GM19099 (cell line): ENCODE results near the gene ARMC7.

Experiments
- POLR2A ChIP-seq: IDR thresholded peaks from 3 replicates; pipeline ENCODE4 v1.6.1; 2011; ENCODE audit warnings: low read depth; ENCODE audit not compliant: insufficient read length; ENCODE audit errors: extremely low read depth

ARMC7 gene

DNA sequence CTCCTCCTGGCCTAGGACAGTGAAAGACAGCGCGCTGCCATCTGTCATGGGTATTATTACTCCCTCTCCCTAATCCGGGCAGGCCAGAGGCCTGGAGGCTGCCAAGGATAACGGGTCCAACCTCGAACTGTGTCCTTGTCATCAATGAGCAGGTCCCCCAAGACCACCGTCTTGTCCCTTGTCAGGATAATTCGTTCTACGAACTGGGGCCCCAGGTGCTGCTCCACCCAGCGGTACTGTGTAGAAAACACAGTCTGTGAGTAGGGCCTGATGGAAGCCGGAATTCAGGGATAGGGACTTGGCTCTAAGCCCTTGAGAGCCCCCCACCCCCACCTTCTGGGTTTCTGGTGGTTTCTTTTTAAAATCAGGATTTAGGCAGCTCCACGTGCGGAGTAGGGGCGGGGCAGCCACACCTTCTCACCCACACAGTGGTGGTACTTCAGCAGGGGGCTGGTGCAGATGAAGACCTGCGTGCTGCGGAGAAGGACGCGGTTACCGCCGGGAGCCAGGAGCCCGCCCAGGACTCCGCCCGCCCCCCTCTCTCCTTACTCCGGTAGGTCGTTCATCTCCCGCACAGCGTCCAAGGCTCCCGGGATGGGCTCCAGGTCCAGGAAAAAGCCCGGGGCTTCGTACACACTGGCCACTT, 21.0 kb downstream of the ARMC7 start:
- no peak for TF ChIP-seq POLR2A

DNA sequence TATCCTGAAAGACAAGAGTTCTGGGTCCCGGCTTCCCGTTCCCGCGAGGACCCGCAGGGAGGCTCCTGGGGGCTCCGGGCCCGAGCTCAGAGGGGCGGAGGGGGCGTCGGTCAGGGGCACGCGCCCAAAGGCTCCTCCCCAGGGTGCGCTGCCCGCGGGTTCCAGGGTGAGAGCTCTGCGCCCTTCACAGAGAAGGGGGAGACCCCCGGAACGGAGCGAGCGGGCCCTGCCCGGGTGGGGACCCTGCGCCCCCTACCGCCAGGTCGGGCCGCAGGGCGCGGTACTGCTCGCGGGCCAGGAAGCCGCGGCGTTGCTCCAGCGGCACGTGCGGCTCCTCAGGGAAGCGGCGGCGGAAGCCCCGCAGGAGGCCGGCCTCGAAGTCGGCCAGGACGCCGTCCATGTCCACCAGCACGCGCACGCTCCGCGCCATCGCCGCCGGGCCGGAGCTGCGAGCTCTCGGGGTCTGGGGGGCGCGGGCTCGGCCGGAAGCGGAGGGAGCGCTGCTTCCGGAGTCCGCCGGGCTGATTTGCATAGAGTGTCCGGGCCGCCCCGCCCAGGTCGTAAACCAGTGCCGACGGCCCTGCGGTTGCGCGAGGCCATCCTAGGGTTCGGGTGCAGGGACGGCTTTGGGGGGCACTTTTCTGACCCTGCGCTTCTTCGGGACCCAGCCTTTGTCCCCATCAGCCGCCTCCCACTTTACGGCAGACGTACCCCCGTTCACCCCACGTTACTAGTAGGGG, 21.7 kb downstream of the ARMC7 start, which contains the start of gene NT5C:
Gene NT5C (minus strand): TSS at position 465 of the 740 bp plus-strand sequence. CDS start 35 bp downstream, at position 430.
- TF ChIP-seq POLR2A = peak; percentile 95

DNA sequence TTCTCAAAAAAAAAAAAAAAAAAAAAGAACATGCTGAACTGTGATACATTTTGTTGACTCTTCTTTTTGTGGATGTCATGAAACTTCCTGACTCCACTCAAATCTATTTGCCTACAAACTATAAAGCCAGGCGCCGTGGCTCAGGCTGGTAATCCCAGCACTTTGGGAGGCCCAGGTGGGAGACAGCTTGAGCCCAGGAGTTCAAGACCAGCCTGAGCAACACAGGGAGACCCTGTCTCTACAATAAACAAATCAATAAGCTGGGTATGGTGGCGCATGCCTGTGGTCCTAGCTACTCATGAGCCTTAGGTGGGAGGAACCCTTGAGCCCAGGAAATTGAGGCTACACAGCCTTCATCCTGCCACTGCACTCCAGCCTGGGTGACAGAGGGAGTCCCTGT, 23.2 kb downstream of the ARMC7 start:
- TF ChIP-seq POLR2A = no peak

DNA sequence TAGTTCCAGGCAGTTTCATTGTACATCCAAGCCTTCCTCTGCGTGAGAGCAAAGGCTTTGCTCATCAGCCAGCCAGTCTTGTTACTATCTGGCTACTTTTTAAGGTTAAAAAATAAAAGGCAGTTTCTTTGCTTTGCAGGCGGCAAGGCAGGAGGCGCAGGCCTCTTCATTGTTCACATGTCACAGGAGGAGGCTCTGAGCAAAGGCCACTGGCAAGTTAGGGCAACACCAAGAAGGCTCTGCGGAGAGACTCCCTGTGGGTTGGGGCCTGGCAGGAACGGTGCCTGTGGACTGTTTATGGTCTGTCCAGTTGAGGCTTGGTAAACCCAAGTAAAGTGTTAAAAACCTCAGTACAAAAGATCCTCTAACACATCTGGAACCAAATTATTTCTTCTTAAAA, 25.7 kb downstream of the ARMC7 start:
- no peak for TF ChIP-seq POLR2A

DNA sequence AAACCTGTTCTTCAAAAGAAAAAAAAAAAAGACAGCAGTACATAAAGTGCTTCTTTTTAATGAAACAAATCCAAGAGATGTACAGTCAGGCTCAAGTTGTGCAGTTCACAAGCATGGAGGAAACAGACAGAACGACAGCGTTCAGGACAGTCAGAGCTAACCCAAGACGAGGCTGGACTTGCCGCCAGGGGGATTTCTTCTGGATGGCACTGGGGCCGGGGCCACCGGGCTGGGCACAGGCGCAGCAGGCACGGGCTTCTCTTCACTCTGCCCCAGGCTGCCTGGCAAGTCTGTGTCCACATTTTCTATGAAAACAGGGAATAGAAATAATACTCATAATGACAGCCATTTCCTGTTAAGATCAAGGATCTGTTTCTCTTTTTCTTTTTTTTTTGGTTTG, 26.2 kb downstream of the ARMC7 start:
- TF ChIP-seq POLR2A = no peak

DNA sequence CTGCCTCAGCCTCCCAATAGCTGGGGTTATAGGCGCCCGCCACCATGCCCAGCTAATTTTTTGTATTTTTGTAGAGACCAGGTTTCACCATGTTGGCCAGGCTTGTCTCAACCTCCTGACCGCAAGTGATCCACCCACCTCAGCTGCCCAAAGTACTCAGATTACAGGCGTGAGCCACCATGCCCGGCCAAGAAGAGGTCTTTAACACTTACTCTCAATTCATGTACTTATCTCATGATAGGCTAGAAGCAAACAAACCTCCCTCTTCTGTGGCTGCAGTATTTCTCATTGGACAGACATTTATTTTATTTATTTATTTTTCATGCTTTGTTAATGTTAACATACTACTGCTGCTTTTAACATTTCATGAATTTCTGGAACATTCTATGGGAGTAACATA, 28.8 kb downstream of the ARMC7 start:
- no peak for TF ChIP-seq POLR2A

DNA sequence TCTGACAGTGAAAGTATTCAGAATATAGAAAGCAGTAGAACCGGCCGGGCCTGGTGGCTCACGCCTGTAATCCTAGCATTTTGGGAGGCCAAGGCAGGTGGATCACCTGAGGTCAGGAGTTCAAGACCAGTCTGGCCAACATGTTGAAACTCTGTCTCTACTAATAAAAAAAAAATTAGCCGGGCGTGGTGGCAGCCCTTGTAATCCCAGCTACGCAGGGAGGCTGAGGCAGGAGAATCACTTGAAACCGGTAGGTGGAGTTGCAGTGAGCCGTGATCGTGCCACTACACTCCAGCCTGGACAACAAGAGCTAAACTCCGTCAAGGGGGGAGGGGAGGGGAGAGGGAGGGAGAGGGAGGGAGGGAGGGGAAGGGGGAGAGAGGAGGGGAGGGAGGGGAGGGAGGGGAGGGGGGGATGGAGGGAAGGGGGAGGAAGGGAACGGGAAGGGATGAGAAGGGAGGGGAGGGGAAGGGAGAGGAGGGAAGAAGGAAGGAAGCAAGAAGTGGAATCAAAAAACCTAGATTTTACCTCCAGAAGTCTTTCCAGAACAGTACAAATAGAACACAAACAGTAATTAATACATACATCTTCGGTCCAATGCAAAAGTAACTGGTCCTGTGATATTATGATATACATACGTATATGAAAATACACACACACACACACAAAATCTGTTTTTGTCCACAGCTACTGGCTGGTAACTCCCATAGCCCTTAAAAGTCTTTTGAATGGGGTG, 32.6 kb downstream of the ARMC7 start:
- TF ChIP-seq POLR2A = no peak

DNA sequence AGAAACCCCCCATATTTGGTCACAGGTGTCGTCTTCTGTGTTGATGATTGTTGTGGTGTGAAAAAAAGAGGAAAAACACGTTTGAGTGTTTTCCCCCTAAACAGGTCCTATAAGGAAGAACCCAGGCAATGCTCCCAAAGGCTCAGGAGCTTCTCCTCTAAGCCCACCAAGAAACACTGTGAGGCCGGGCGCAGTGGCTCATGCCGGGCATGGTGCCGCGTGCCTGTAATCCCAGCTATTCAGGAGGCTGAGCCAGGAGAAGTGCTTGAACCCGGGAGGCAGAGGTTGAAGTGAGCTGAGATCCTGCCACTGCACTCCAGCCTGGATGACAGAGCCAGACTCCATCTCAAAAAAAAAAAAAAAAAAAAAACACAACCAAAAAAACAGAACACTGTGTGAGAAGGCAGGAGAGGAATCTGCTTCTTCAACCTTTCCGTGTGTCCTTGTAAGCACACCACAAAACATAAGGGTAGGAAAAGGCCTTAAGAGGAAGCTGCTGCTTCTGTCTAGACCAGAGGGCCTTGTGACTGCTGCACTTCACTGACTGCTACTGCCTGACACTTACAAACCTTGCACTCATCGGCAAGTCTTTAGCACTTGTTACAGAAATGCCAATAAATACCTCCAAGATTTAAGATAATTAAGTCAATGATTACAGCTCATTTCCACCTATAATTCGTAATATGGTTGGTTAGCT, 35.2 kb downstream of the ARMC7 start:
- no peak for TF ChIP-seq POLR2A

DNA sequence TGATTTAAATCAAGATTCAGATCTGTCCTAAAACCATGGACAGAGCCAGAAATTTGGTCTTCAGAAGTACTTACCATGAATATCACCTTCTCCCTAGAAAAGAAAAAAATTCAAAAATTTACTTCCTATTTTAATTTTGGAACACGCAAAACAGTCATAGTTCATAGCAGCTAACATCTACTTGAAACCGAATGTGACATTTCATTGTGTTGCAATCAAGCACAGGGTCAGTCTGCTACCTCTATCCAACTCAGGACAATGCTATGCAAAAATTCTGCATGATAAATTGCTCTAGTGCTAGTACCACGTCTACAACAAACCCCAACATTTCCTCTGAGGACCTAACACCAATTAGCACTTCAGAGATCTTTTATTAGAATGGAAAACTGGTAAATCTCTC, 36.8 kb downstream of the ARMC7 start:
- no peak for TF ChIP-seq POLR2A

DNA sequence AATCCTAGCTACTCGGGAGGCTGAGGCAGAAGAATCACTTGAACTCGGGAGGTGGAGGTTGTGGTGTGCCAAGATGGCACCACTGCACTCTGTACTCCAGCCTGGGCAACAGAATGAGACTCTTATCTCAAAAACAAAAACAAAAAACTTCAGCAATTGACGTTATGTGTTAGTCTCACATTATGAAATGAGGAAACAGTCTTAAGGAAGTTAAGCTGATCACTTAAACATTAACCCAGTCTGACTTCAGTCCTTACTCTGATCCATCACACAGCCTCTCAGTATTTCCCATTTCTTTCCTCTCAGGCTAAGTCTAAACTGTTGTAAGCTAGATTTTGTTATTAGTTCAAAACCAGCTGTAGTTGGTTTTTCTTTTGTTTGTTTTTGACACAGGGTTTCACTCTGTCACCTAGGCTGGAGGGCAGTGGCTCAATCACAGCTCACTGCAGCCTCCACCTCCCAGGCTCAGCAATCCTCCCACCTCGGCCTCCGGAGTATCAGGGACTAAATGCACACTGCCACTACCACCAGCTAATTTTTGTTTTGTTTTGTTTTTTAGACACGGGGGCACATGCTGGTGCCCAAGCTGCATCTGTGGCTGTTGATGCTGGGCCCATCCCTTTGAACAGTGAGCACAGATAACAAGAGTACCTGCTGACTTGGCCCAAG, 38.2 kb downstream of the ARMC7 start:
- no peak for TF ChIP-seq POLR2A

DNA sequence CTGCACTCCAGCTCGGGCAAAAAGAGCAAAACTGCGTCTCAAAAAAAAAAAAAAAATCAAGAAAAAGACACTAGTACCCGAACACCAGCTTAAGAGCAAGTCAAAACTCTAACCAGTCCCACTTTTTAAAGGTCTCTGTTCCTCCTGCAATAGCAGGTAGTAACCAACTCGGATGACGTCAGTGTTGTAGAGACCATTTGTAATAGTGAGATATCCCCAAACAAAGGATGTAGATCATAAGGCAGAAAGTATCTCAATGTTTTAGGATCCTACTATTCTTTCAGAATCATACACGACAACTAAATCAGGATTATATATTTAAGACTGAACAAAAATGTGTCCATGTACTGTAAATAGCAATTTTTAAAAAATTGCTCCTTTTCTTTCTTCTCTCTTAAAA, 42.2 kb downstream of the ARMC7 start:
- TF ChIP-seq POLR2A = no peak

DNA sequence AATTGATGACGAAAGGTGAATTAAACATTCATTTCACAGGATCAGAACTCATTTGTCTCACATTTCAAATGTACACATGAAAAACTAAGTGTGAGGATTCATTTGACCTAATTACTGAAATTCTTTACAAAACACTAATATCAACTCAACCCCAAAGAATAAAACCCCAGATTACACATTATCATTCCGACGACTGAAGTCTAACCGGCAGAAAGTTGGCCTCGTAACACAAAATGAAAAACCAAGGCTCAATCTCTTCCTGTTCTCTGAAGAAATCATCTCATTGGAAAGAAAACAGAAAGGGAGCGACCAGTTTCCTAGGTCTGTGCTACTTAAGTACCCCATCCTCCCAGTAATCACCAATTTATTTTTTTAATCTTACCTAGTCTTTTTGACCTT, 42.8 kb downstream of the ARMC7 start:
- no peak for TF ChIP-seq POLR2A

DNA sequence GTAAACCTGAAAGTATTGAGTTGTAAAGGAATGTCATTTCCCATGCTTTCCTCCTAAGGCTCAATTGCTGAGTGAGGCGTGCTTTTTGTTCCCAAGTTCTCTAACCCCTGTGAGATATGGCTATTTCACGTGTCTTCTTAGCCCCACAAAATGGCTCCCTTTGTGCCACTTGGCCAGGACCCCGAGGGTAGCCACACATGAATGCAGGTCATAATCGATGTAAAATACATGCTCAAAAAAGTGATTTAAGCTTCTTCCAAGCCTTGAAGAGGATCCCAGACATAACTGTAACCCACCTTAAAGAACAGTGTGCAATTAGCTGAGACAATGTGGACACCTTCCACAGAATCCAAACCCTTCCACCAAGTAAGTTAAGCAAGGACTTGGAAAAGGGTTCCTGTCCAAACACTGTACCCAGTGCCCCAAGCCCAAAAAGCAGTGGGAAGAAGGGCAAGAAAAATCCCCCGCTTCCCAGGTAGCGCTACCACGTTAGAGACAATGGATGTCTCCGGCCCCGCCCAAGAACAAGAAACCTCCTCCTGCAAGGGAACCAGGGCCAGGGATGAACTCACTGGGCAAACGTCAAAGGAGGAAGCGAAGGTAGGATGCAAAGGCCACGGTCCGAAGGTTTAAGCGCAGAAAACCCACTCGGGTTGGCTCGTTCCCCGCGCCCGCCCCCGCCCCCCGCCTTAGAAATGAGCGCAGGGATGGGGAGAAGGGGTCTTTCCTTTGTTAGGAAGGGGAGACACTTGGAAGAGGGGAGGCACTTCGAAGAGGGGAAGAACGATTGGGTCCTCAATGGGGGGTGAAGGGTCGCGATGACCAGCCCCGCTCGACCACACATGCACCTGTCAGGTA, 43.4 kb downstream of the ARMC7 start:
- TF ChIP-seq POLR2A = peak; percentile 36

DNA sequence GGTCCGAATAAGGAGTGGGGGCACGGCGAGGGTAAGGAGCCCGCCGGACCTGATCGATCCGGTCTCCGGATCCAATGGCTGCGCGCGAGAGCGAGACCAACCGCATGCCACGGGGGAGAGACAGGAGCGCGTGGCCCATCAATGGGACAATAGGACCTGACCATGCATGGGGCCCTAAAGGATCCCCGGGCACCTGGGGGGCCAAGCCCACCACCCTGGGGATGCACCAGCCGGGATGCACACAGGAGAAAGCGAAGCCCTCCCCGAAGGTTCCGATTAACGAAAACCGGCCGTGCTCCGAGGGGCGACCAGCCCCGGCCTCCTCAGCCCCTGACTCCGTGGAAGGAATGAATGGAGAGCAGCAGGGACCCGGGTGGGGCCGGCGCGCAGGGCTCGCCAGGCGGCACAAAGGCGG, 44.0 kb downstream of the ARMC7 start:
- TF ChIP-seq POLR2A = no peak
